DND-41 (cell line): Measurements from ENCODE around the gene VAPB.

ENCODE experiments used
- ATAC-seq: fragments of 200-7000 bp; cut with Tn5 transposase; 3 replicates; pipeline ENCODE4 v1.9.1; 2021; ENCODE audit warnings: low read depth; ENCODE audit not compliant: insufficient read depth
- DNase-seq: peaks from one replicate; pipeline ENCODE4 v3.0.0-alpha.2; 2020
- H2AFZ ChIP-seq: 2 replicates; pipeline ENCODE4 v1.6.0; 2012; ENCODE audit warnings: low read depth, low read length
- H3K27ac ChIP-seq: 2 replicates; pipeline ENCODE4 v1.5.1; 2012; ENCODE audit warnings: low read length, inconsistent platforms
- H3K27me3 ChIP-seq: fragments of 200-600 bp; sonication (generic); 2 replicates; pipeline ENCODE4 v1.6.0; 2012; ENCODE audit warnings: low read length, mild to moderate bottlenecking, inconsistent platforms; ENCODE audit not compliant: insufficient read depth, poor library complexity
- H3K36me3 ChIP-seq: 2 replicates; pipeline ENCODE4 v1.5.1; 2012; ENCODE audit warnings: low read length, inconsistent platforms; ENCODE audit not compliant: insufficient read depth
- H3K4me1 ChIP-seq: 2 replicates; pipeline ENCODE4 v1.5.1; 2012; ENCODE audit warnings: mild to moderate bottlenecking, low read length; ENCODE audit not compliant: insufficient read depth
- H3K4me2 ChIP-seq: 2 replicates; pipeline ENCODE4 v1.6.0; 2012; ENCODE audit warnings: mild to moderate bottlenecking, moderate library complexity, low read length, inconsistent platforms; ENCODE audit not compliant: insufficient read depth
- H3K4me3 ChIP-seq, 2 experiments: fragments of 200-600 bp in 1 of 2; shearing (Covaris generic) in 1 of 2; 2 replicates each; pipeline ENCODE4 v1.5.1; 2012 to 2016; ENCODE audit warnings: inconsistent platforms in 2 of 2, low read length in 2 of 2, mild to moderate bottlenecking in 2 of 2, low read depth in 1 of 2, moderate library complexity in 1 of 2
- H3K79me2 ChIP-seq: 2 replicates; pipeline ENCODE4 v1.6.0; 2012; ENCODE audit warnings: low read length, inconsistent platforms; ENCODE audit not compliant: insufficient read depth
- H3K9ac ChIP-seq: 2 replicates; pipeline ENCODE4 v1.6.0; 2012; ENCODE audit warnings: low read depth, mild to moderate bottlenecking, inconsistent platforms, low read length, moderate library complexity
- H3K9me3 ChIP-seq: 2 replicates; pipeline ENCODE4 v1.5.1; 2012; ENCODE audit warnings: low read length, moderate library complexity, mild to moderate bottlenecking, inconsistent platforms; ENCODE audit not compliant: insufficient read depth, severe bottlenecking
- H4K20me1 ChIP-seq: 2 replicates; pipeline ENCODE4 v1.6.0; 2012; ENCODE audit warnings: low read length; ENCODE audit not compliant: insufficient read depth
- CTCF ChIP-seq: IDR thresholded peaks from 2 replicates; pipeline ENCODE4 v1.5.1; 2012; ENCODE audit warnings: borderline replicate concordance, low read length, moderate library complexity, mild to moderate bottlenecking; ENCODE audit not compliant: poor library complexity, severe bottlenecking; ENCODE audit errors: extremely low read depth
- EZH2 ChIP-seq: IDR thresholded peaks from 3 replicates; pipeline ENCODE4 v1.6.1; 2012; ENCODE audit warnings: borderline replicate concordance, low read depth, mild to moderate bottlenecking, moderate library complexity, low read length, inconsistent platforms; ENCODE audit not compliant: severe bottlenecking

VAPB gene

GRCh38 chr20:58395604-58396003 lies 6.6 kb downstream of the VAPB start:
- Histone ChIP-seq H3K4me1 (peaks cover 26% of the 10 kb centered on the region), H4K20me1 (peaks cover 94% of the 10 kb centered on the region), H3K79me2 (peaks cover 99% of the 10 kb centered on the region), H3K27me3 (no peaks in the 10 kb centered on the region), H2AFZ (no peak overlapping the region), H3K9ac (no peak overlapping the region), H3K4me3 (no peak overlapping the region), H3K9me3 (no peaks in the 10 kb centered on the region), H3K36me3 (peaks cover 35% of the 10 kb centered on the region), H3K4me2 (0 out of 2 replicates have a peak overlapping the region, but pooled peaks have one; percentile 8), H3K27ac (no peak overlapping the region)
- DNase-seq (no peak), ATAC-seq (no peak)
- TF ChIP-seq CTCF, result no peak
- TF ChIP-seq EZH2, result no peak

GRCh38 chr20:58397429-58397828 lies 8.4 kb downstream of the VAPB start:
- peaks cover 18% of the 10 kb centered on the region; the same call in 1 of the 2 replicates for H3K36me3 ChIP-seq
- H3K9me3 ChIP-seq, result no peaks in the 10 kb centered on the region
- H3K4me3 ChIP-seq, result no peak overlapping the region
- TF ChIP-seq EZH2 (no peak), CTCF (no peak)
- H3K27me3 ChIP-seq, result no peaks in the 10 kb centered on the region
- peaks cover 99% of the 10 kb centered on the region for H3K79me2 ChIP-seq
- ATAC-seq (no peak), DNase-seq (no peak)
- H3K4me2 ChIP-seq, result no peak overlapping the region
- peaks cover 8% of the 10 kb centered on the region for H3K4me1 ChIP-seq
- H4K20me1 ChIP-seq, result peaks cover 93% of the 10 kb centered on the region
- no peak overlapping the region for H2AFZ ChIP-seq
- H3K27ac ChIP-seq, result no peak overlapping the region
- no peak overlapping the region for H3K9ac ChIP-seq

GRCh38 chr20:58398254-58398653 lies 9.2 kb downstream of the VAPB start:
- no peak overlapping the region for H3K27ac ChIP-seq
- H4K20me1 ChIP-seq, result peaks cover 93% of the 10 kb centered on the region
- no peak for TF ChIP-seq CTCF
- no peak for TF ChIP-seq EZH2
- no peak overlapping the region for H3K4me2 ChIP-seq
- peaks cover 12% of the 10 kb centered on the region; the same call in 1 of the 2 replicates for H3K36me3 ChIP-seq
- no peak overlapping the region for H3K9ac ChIP-seq
- peaks cover 3% of the 10 kb centered on the region; the same call in 1 of the 2 replicates for H3K4me1 ChIP-seq
- no peaks in the 10 kb centered on the region for H3K9me3 ChIP-seq
- no peak overlapping the region for H3K4me3 ChIP-seq
- H3K27me3 ChIP-seq, result no peaks in the 10 kb centered on the region
- peaks cover 99% of the 10 kb centered on the region for H3K79me2 ChIP-seq
- ATAC-seq (no peak), DNase-seq (no peak)
- H2AFZ ChIP-seq, result no peak overlapping the region

GRCh38 chr20:58399926-58400325 lies 10.9 kb downstream of the VAPB start:
- TF ChIP-seq EZH2 (no peak), CTCF (no peak)
- H4K20me1 ChIP-seq, result peaks cover 93% of the 10 kb centered on the region
- H3K36me3 ChIP-seq, result peaks cover 11% of the 10 kb centered on the region; the same call in 1 of the 2 replicates
- H3K4me3 ChIP-seq, result no peak overlapping the region
- no peak overlapping the region for H3K4me2 ChIP-seq
- H3K27me3 ChIP-seq, result no peaks in the 10 kb centered on the region
- H3K9ac ChIP-seq, result no peak overlapping the region
- no peak for DNase-seq
- H3K4me1 ChIP-seq, result no peaks in the 10 kb centered on the region
- no peaks in the 10 kb centered on the region for H3K9me3 ChIP-seq
- no peak for ATAC-seq
- H3K79me2 ChIP-seq, result peaks cover 99% of the 10 kb centered on the region
- no peak overlapping the region for H2AFZ ChIP-seq
- H3K27ac ChIP-seq, result no peak overlapping the region
